Hematopoietic multipotent progenitor cell treated with erythropoietin and hydrocortisone succinate and interleukin-3 and kit ligand, for 4 days (in vitro differentiated cells): Measurements from ENCODE around the gene GFRA1.

ENCODE experiments used
- DNase-seq: peaks from one replicate; pipeline ENCODE4 v3.0.0-alpha.2; 2015

GFRA1 gene

DNA sequence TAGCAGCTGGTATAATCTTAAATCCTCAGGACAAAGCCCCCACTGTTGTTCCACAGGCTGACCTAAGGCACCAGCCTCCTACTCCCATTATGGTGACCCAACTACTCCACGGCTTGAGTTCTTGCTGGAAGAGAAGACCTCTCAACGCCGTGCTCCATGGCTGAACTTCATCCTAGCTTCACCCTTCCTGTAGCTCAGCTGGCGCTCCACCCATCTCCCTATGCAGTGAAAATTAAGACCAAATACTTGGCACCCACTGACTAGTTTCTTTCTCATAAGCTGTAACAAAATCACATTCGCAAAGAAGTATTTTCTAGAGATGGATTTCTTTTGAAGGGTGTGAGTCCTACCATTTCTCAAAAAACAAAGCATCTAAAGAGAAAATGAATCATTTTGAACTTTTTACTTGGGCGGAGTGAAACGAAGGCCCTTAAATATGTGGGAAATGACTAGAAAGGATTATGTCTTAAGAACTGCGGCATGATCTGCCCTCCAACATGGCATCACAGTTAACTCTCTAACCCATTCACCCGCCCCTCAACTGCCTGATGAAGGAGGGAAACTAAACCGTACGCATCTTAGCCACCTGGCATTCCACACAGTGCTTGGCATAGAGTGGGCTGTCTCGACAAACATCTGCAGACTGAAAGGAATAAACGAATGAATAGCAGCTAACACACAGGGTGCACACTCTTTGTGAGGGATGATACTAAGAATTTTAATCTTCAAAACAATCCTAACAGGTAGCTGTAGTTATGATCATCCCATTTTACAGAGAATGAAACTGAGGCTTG is 32.7 kb downstream of the GFRA1 start:
- DNase-seq = no peak

DNA sequence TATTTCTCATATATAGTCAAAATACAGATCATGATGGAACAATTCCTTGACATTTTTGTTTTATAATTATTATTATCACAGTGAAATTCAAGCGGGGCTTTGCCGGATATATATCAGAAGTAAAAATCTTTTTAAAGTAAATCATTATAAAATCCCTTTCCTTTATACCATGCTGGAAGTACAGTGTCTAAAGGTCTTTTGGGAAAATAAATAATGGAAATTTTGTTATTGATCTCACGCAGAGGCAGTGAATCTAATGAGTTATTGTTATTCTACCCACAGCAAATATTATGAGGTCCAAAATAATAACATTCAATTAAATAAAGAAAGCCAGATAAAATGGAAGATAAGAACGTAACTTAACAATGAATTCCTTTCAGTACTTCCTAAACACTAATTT is 33.8 kb downstream of the GFRA1 start:
- no peak for DNase-seq

DNA sequence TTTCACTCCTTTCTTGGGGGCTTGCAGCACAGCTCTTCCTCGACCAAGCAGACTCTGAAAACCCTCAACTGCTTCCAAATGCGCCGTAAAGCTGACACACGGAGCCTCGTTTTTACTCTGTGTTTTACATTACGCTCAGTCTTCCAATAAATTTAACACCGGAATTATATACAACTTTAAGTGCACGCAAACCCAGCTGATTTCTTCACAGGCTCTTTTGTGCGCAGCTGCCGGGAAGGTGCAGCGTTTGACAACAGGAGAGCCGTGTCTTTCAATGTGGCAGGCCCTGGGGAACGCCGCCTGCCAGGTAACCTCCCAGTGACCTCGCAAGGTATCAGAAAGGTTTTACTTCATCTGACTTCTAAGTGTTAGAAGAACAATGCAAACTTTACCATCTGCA is 35.0 kb downstream of the GFRA1 start:
- no peak for DNase-seq

DNA sequence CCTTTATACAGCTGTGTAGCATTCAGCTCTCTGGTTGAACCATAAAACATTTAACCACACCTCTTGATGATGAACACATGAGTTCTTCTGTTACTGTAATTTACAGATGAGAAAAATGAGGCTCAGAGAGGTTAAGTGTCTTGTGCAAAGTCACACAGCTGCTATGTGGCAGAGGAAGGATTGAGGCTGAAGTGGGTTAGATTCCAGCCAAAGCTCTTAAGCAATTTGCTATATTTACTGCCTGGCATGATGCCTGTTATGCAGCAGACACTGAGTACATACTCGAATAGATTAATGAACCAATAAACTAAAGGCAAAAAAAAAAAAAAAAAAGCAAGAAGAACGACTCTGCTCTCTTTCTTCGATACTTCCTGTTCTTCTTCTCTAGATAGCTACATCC is 35.7 kb downstream of the GFRA1 start:
- no peak for DNase-seq

DNA sequence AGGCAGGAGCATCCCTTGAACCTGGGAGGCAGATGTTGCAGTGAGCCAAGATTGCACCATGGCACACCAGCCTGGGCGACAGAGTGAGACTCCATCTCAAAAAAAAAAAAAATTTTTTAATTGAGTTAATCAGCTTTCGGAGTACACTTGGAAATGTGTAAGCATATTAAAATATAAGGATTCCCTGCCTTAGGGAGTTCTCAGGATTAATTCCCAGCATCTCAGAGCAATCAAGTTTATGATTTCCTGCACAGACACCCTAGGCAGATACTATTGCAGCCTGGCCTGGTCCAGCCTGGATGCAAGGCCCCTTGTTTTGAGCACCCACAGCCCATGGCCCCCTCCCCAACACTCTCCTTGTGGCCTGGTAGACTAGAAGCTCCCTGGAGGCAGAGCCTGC is 39.8 kb downstream of the GFRA1 start:
- no peak for DNase-seq

DNA sequence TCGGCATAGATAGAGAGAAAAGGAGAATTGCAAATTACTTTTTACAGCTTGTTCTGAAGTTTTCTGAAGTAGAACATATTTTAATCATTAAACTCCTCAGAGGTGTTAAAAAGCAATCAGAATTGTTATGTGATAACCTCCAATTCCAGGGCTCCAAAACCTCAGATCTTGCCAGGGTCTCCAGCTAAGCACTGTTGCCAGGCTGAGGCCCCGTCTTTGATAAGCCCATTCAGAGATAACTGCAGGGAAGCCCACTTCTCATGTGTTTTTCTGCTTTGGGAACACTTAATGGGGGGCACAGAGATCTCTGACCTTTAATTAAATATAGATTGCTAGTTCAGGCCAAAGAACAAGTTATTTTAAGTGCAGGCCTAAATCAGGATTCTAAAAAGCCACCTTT is 40.4 kb downstream of the GFRA1 start:
- no peak for DNase-seq

DNA sequence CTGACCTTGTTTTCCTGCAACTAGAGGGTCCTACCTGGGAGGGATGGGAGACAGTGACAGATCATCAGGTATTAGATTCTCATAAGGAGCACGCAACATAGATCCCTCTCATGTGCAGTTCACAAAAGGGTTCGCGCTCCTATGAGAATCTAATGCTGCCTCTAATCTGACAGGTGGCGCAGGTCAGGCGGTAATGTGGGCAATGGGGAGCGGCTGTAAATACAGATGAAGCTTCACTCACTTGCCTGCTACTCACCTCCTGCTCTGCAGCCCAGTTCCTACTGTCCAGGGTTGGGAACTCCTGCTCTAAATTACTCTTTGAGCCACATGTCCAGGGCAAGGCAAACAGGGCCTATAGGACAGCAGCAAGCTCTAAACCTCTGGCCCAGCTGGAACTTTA is 46.2 kb downstream of the GFRA1 start:
- DNase-seq = no peak

DNA sequence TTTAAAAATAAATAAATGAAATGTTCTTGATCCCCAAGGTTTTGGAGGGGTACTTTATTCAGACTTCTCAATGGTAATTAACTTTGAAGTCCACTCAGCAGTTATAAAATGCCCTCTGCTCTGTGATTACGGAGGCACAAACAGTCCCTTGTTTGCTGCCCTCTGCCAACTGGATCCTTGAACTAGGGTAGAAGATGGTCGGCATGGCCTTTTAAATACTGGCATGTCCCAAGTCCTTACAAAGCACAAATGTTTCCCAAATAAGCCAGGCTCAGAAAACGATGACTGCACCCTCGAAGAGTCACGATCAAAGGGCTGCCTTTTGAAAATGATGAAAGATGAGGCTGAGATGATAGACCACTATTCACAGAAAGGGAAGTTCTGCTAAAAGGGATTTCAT is 47.0 kb downstream of the GFRA1 start:
- DNase-seq = no peak

DNA sequence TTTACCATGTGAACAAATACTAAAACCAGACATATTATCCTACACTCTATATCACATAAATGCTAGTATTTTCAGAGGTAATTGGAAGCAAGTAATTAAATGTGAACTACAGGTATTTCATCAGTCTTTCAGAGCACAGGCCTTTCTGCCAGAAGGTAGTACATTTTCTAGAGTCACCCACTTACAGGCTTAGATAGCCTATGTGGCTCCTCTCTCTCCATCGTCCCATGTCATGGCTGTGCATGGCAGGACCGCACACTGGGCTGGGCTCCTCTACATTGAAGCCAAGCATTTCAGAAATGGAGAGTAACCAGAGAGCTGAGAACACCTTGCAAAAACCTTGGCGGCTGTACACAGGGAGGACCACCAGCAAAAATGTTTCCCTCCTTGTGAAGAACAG is 49.7 kb downstream of the GFRA1 start:
- DNase-seq = no peak

DNA sequence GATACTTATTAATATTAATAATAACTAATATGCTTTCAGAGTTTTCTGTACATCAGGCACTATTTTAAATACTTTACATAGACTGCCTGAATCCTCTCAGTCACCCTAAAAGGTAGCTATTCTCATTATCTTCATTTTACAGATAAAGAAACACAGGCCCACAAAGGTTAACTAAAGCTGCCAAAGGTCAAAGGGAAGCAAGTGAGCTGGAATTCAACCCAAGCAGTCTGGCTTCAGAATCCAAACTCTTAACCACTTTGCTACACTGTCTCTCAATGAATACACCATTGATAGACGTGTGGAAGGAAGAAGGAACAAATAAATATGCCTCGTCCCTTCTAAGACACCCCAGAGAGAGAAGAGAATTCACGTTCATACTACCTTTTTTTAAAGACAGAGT is 52.0 kb downstream of the GFRA1 start:
- no peak for DNase-seq

DNA sequence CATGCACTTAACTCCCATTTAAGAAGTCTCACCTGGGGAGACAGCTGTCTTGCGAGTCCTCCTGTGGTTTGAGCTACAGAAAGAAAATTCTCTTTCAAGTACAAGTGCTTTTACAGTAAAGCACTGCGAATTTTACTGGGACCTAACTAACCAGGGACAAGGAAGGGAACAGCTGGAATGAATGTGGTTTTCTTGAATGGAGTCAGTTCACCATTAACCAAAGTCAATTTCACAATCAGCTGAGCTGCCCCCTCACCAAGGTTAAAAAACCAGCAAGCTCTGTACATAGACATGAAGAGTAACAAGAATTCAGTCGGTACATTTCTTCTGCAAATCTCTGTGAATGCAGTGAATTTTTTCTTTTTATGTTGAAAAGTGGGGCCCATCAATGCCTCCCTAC is 56.3 kb downstream of the GFRA1 start:
- DNase-seq = no peak

DNA sequence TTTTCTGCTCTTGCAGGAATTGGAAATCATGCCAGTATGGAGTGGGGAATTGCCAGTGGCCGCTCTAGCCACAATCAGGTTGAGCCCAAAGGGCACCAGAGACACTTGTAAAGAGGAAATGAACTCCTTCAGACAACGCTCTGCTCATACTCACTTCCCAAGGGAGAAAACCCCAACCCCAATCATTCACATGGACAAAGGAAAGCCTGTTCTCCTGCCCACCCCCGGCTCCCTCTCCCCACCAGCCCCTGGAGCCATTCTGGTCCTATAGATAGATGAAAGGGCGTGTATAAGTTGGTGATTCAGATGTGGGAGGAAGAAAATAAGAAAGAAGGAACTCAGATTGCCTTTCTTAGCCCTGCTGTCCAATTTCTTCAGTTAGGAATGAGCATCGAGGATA is 57.4 kb downstream of the GFRA1 start:
- DNase-seq = no peak

DNA sequence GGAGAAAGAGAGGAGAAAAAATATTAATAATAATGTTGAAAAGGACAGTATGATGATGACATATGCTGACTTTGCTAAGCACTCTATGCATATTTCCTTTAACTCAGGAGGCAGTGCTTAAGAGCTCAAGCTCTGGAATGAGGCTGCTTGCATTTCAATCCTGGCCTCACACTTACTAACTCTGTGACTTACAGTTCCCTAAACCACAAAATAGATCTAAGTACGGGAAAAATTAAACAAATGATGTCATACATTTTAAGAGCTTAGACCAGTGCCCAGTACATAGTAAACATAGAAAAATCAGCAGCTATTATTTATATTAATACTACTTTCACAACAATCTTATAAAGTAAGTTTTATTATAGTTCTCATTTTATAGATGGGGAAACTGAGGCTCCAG is 61.3 kb downstream of the GFRA1 start:
- no peak for DNase-seq

DNA sequence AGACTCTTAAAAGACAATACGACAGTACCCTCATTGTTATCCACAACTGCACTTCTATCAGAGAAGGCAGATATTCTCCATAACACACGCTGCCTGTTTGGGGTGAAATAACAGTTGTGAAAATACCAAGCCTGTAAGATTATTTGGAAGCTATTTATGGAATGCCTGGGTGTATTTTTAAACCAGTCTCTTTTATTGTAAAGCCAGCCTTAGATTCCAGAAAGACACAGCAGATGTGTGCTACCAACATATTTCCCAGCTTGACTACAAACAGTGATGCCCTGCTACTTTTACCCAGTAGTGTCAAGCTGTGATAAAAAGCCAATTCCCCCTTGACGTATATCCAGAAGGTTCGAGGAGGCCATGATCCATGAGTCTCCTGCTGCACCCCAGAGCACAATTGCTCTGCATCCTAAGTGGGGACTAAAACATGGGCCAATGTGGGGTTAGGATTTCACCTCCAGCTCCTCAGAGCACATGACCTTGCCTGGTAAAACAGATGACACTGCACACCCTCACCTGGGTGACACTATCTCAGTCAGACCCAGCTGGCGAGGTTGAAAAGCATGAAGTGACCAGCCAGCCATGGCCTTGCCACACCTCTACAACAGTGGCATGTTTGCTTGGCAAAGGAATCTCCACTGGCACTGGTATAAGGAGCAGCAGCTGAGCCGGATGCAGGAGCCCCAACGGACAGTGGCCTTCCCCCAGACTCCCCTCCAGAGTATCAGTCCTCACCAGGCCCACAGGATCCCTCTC is 62.2 kb downstream of the GFRA1 start:
- no peak for DNase-seq

DNA sequence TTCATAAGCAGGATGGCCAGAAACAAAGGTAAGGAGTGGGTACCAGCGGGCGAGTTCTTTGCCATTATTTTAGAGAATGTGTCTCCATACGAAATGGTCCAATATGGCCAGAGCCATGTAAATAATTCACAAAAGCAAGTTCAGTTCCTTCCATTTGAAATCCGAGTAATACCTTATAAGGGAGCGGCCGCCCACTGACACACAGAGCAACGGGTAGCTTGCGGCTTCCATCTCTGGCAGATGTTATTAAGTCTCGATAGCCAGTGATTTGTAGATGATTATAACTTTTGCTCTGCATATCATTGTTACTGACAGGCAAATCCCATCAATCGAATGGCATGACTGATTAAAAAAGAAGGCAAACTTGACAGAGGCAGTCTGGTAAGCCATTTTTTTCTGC is 63.2 kb downstream of the GFRA1 start:
- DNase-seq = no peak

DNA sequence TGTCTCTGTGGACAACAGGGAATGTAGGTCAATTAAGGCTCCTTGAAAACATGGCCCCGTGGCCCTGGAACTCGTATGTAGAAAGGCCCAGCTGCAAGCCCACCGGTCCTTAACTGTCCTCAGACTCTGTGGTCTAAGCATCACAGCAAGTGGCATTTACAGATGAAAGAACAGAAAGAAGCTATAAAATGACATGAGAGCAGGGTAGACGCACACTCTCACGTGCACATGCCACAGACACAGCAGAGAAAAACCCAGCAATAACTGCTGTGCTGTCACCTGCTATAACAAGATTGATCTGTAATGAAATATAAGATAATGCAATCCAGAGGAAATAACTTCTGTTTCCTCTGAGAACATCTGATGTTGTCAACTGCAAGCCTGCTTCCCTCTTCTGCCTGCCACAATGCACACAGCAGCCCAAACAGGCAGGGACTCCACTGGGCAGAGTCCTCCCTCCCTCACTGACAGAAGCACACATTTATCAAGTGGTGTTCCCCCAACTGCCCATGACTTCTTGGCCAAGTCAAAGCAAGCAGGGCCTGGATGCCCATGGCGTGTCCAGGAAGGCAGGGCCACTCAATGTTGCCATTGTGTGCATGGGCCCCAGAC is 63.9 kb downstream of the GFRA1 start:
- peak; percentile 20 for DNase-seq

DNA sequence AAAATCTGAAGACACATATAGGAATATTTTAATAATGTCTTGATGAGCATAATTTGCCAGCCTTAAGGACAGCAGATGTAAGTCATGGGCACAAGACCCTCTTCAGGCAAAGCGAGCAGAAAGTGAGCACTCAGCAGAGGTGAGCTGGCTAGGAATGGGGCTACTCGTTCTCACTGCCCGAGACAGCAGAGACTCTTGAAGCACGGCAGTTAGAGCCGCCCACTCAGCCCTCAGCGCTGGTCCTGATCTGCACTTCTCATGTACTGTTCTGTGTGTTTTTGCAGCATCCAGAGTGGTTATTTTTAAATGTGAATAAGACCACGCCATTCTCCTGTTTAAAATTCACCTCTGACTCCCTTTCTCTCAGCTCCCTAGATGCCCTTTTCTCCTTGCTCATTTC is 65.3 kb downstream of the GFRA1 start:
- DNase-seq = no peak

DNA sequence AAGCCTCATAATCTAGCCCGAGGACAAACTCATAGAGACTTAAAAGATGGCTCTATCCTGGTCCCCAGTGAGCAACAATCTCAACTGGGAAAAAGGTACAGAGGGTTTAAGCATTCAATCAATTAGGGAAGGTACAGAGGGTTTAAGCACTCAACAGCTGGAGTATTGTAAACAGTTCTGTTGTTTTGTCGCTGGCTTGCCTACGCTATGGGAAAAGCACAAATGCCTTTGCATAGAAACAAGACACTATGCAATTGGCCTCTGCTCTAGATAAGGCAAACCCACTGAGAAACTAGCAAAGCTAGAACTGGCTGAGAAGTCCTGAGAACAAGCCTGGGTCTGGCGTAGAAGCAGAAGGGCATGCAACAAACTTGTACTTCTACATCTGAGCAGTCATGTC is 69.3 kb downstream of the GFRA1 start:
- DNase-seq = no peak

DNA sequence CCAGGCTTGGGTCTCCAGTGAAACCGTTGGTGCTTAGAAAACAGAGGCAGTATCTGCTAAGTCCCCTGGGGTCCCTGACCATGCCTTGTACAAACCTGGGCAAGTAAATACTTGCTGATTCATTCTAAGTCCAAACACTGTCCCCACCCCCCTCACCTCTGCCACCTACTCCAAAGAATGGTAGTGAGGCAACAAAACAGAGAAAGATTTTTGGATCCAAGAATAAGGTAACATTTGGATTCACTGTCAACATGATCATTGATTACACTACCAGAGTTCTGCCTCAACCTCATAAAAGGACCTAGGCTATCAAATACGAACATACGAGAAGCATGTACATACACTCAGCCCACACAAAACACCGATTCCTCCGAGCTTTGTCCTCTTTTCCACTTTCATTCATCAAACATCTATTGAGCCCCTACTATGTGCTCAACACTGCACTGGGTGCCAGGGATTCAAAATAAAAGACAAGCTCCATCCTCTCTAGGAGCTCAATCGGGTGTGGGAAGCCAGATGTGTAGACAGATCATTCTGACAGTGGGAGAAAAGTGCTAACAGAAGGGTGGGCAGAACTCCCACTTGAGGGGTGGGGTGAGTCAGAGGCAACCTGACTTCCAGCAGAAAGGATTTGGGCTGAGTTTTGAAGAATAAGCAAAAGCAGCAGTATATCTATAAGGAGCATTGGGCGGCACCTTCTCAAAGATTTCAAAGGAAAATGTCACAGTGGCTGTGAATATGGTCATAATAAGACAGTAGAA is 71.2 kb downstream of the GFRA1 start:
- no peak for DNase-seq

DNA sequence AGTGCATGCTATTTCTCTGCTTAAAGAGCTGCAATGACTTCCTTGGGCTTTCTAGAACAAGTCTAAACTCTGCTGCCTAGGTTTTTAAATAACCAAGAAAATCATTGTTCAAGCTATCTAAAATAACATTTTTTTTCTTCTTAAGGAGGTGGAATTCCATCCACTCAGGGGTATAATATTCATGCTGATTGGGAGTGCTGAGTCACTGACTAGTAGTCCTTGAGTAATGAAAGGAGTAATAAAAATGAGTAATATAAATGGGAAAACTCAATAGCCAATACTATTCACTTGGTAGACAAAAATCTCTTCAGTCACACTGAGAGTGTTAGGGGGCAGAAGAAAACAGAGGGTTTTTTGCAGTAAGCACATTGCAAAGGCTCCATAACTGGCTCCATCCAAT is 72.0 kb downstream of the GFRA1 start:
- no peak for DNase-seq

DNA sequence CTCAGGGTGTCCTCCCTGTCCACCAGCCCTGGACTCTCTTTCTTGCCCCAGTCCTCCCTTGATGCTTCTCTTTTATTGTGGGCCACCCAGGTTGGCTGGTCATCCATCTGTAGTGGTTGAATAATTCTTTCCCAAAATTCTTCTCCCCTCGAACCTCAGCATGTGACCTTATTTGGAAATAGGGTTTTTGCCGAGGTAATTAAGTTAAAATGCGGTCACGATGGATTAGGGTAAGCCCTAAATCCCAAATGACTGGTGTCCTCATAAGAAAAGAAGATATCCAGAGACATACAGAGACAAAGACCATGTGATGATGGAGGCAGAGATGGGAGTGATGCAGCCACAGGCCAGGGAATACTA is 74.3 kb downstream of the GFRA1 start:
- no peak for DNase-seq

DNA sequence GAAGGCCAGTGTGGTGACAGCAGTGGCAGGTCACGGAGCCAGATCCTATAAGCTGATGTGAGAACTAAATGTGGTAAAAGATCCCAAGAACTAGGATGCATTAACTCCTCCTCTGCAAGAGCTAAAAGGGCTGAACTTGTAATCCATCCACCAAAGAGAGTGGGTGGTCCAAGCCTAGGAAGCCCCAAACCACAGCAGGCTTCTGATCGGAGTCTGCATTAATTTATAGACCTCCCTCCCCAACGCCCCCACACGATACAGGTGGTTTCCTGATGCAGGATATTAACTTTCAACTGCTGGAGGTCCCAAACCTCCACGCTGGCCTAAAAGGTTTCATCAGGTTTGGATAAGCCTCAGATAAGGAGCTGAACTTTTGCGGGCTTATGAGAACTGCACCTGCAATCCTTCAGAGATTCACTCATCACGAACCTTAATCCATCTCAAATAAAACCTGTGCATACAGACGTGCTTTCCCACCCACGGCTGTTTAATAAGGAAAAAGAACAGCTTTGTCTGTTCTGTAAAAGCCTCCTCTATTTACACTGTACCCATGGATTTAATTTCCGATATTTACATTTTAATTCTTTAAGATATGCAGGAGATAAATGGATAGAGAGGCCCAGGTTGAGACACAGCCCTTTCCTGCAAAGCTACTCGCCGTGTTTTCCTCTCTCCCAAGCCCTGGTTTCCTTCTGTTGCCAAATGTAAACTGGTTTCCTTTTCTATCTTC is 74.9 kb downstream of the GFRA1 start:
- DNase-seq = no peak

DNA sequence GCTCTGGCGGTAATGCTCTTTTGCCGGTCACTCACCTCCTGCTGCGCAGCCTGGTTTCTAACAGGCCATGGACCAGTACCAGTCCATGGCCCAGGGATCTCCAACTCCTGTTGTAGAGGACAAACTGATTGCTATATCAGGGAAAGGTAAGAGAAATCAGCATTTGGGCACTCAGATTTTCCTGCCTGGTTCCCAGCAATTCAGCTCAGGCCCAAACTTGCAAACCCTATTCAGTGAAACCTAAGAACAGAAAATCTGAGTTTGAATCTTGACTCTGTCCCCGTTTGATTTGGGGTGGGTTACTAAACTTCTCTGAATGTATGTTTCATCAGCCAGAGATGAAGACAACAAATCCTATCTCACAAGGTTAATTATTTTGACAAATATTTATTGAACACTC is 77.4 kb downstream of the GFRA1 start:
- DNase-seq = no peak
